ENCODE results near the gene GRK5.
A peak's percentile ranks its signal among the peaks of the same experiment; 100 is the strongest.

GRK5 gene

GRCh38 chr10:119216127-119216526 lies 8.8 kb downstream of the GRK5 start:
- no peak for DNase-seq
- TF ChIP-seq CTCF (IDR thresholded peaks at IDR 0.05) = no peak
- no peaks in the 10 kb centered on the region for H3K9me3 ChIP-seq
- H3K27ac ChIP-seq = peak overlapping the region in 1 of 2 donors; percentile 80
- H3K27me3 ChIP-seq = no peaks in the 10 kb centered on the region
- no peaks in the 10 kb centered on the region for H3K36me3 ChIP-seq
- H3K4me3 ChIP-seq = no peak overlapping the region
- intact Hi-C loops (cut with DNase I; ENCODE audit: low total_unique reads) = no loop called here
- peaks cover 0 to 94% (median 70%) of the 10 kb centered on the region in 4 donors for H3K4me1 ChIP-seq

GRCh38 chr10:119217401-119217800 lies 10.0 kb downstream of the GRK5 start:
- intact Hi-C loops (cut with DNase I; ENCODE audit: low total_unique reads) = no loop called here
- no peak for DNase-seq

GRCh38 chr10:119217991-119218490 lies 10.7 kb downstream of the GRK5 start:
- Histone ChIP-seq H3K4me3 (no peak overlapping the region), H3K4me1 (peaks cover 0 to 94% (median 70%) of the 10 kb centered on the region in 4 donors), H3K27me3 (no peaks in the 10 kb centered on the region), H3K36me3 (no peaks in the 10 kb centered on the region), H3K27ac (peak overlapping the region; percentile 80 to 85), H3K9me3 (no peaks in the 10 kb centered on the region)
- intact Hi-C loops (cut with DNase I; ENCODE audit: low total_unique reads) = no loop called here
- DNase-seq = peak in 1 of 2 donors; percentile 49
- TF ChIP-seq CTCF (IDR thresholded peaks at IDR 0.05) = no peak

More at GRCh38 chr10:119217401-119217800, 10.0 kb downstream of the GRK5 start:
- Histone ChIP-seq H3K9me3 (no peaks in the 10 kb centered on the region), H3K4me1 (peaks cover 0 to 94% (median 70%) of the 10 kb centered on the region in 4 donors), H3K27me3 (no peaks in the 10 kb centered on the region), H3K27ac (peak overlapping the region; percentile 14 to 80), H3K36me3 (no peaks in the 10 kb centered on the region), H3K4me3 (no peak overlapping the region)
- no peak for TF ChIP-seq CTCF (IDR thresholded peaks at IDR 0.05)

- peaks cover 0 to 98% (median 75%) of the 10 kb centered on the region in 4 donors for H3K4me1 ChIP-seq
- no peak overlapping the region for H3K4me3 ChIP-seq
- H3K36me3 ChIP-seq = no peaks in the 10 kb centered on the region
- no peaks in the 10 kb centered on the region for H3K9me3 ChIP-seq
- H3K27ac ChIP-seq = peak overlapping the region; percentile 80 to 85
- H3K27me3 ChIP-seq = no peaks in the 10 kb centered on the region
- DNase-seq = no peak
- no peak for TF ChIP-seq CTCF (IDR thresholded peaks at IDR 0.05)
- intact Hi-C loops (cut with DNase I; ENCODE audit: low total_unique reads) = no loop called here
Observed at GRCh38 chr10:119219871-119220270, 12.5 kb downstream of the GRK5 start.

- no peak for TF ChIP-seq CTCF (IDR thresholded peaks at IDR 0.05)
- no peak for DNase-seq
- Histone ChIP-seq H3K27me3 (no peaks in the 10 kb centered on the region), H3K27ac (peak overlapping the region; percentile 80 to 85), H3K9me3 (no peaks in the 10 kb centered on the region), H3K4me3 (peak overlapping the region; percentile 27 to 32), H3K4me1 (peaks cover 0 to 99% (median 82%) of the 10 kb centered on the region in 4 donors), H3K36me3 (no peaks in the 10 kb centered on the region)
- intact Hi-C loops (cut with DNase I; ENCODE audit: low total_unique reads) = no loop called here
Observed at GRCh38 chr10:119221201-119221600, 13.8 kb downstream of the GRK5 start.

GRCh38 chr10:119221666-119222065 lies 14.3 kb downstream of the GRK5 start:
- Histone ChIP-seq H3K4me1 (peaks cover 0 to 99% (median 84%) of the 10 kb centered on the region in 4 donors), H3K36me3 (no peaks in the 10 kb centered on the region), H3K9me3 (no peaks in the 10 kb centered on the region), H3K27ac (peak overlapping the region; percentile 80 to 85), H3K4me3 (no peak overlapping the region), H3K27me3 (no peaks in the 10 kb centered on the region)
- DNase-seq = no peak
- intact Hi-C loops (cut with DNase I; ENCODE audit: low total_unique reads) = no loop called here
- TF ChIP-seq CTCF (IDR thresholded peaks at IDR 0.05) = no peak

All from tibial artery (tissue), 4 donors.